ENCODE data around the gene CNN2.

GRCh38 chr19:1019616-1019961 lies 6.8 kb upstream of the CNN2 start:
- TF ChIP-seq MAX (IDR thresholded peaks at IDR 0.05) (no peak), CTCF (IDR thresholded peaks at IDR 0.05; ENCODE audit: low read depth, low read length, missing input control) (no peak), NR2F2 (IDR thresholded peaks at IDR 0.05) (no peak), EGR1 (IDR thresholded peaks at IDR 0.05; ENCODE audit: low read depth in 2 of 2) (no peak), SP1 (IDR thresholded peaks at IDR 0.05) (no peak)

Measured in liver (tissue), 3 donors.